ENCODE results near the gene RAB6B. TPM values are rescaled to one million over a fixed set of nuclear protein-coding genes. Genes with fewer than 3 reads are reported as not detected.

RAB6B gene
- total RNA-seq, 2 experiments from 2014 or later, result 1.7 to 2.0 TPM

GRCh38 chr3:133887074-133887802, 8.4 kb downstream of the RAB6B start:
- POLR2A ChIA-PET, result interaction anchor here (0.7 kb wide), 1 partner anchor 444 kb away, joined by 3 read pairs; no protein-coding TSS in a partner anchor

DNA sequence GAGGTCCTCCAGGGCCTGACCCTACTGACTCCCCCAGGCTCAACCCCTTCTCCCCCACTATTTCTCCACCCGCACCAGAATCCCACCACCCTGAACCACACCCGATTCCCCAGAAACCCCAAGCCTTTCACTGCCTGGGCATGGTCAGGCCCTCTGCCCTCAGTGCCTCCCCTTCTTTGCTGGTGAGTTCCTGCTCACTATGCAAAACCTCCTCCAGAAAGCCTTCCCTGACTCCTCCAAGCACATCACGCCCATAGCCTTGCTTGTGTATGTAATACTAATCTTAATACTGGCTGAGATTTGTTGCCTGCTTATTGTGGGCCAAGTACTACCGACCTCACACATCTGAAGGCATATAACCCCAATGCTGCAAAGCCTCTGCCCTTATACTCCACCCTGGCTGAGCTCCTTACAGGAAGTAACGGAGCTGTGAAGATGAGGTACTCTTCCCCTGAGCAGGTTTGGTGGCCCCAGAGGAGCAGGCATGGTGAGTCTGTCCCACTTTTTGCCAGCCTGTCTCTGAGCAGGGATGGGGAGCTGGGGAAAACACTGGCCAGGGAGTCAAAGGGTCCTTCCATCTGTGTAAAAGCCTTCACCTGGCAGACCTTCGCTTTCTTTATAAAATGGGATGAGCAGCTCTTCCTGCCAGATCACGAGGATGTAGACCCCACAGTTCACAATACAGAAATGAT, 9.5 kb downstream of the RAB6B start:
- POLR2A ChIA-PET, result no interaction called here
- ATAC-seq (no peak), DNase-seq (no peak)
- Mint-ChIP-seq H3K4me3 (no peak overlapping the region), H3K9me3 (no peaks in the 10 kb centered on the region), H3K27ac (no peak overlapping the region), H3K27me3 (peaks cover 5% of the 10 kb centered on the region), H3K4me1 (ENCODE audit: low read depth) (peaks cover 16% of the 10 kb centered on the region), H3K36me3 (ENCODE audit: low read depth) (no peaks in the 10 kb centered on the region)
- intact Hi-C loops (cut with micrococcal nuclease), result no loop called here
- TF ChIP-seq CTCF (IDR thresholded peaks at IDR 0.05), result no peak
- CTCF ChIA-PET, result no interaction called here

More at GRCh38 chr3:133887074-133887802, 8.4 kb downstream of the RAB6B start:
- no peak for ATAC-seq
- no peaks in the 10 kb centered on the region for H3K36me3 Mint-ChIP-seq (ENCODE audit: low read depth)
- peaks cover 5% of the 10 kb centered on the region for H3K27me3 Mint-ChIP-seq
- H3K9me3 Mint-ChIP-seq, result no peaks in the 10 kb centered on the region
- H3K27ac Mint-ChIP-seq, result no peak overlapping the region
- TF ChIP-seq CTCF (IDR thresholded peaks at IDR 0.05), result no peak
- H3K4me1 Mint-ChIP-seq (ENCODE audit: low read depth), result peaks cover 7% of the 10 kb centered on the region
- CTCF ChIA-PET, result no interaction called here
- no peak overlapping the region for H3K4me3 Mint-ChIP-seq
- intact Hi-C loops (cut with micrococcal nuclease), result no loop called here
- DNase-seq, result no peak

DNA sequence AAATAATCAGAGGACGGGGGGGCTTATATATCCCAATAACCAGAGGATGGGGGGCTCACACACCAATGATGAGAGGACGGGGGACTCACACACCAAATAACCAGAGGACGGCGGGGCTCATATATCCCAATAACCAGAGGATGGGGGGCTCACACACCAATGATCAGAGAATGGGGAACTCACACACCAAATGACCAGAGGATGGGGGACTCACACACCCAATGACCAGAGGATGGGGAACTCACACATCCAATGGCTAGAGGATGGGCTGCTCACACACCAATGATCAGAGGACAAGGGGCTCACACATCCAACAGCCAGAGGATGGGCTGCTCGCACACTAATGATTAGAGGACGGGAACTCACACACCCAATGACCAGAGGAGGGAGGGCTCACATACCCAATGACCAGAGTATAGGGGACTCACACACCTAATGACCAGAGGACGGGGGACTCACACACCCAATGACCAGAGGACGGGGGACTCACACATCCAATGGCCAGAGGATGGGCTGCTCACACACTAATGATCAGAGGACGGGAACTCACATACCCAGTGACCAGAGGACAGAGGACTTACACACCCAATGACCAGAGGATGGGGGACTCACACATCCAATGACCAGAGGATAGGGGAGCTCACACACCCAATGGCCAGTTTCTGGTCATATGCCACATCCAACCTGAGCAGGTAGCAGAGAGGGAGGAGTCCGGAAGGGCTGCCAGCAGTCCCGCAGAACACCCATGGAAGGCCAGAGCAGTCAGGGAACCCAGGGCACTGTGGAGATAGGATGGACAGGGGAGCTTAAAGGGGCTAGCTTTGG, 10.6 kb downstream of the RAB6B start:
- Mint-ChIP-seq H3K27me3 (peaks cover 5% of the 10 kb centered on the region), H3K9me3 (no peaks in the 10 kb centered on the region), H3K27ac (no peak overlapping the region), H3K4me1 (ENCODE audit: low read depth) (peaks cover 16% of the 10 kb centered on the region), H3K36me3 (ENCODE audit: low read depth) (no peaks in the 10 kb centered on the region), H3K4me3 (no peak overlapping the region)
- intact Hi-C loops (cut with micrococcal nuclease), result no loop called here
- TF ChIP-seq CTCF (IDR thresholded peaks at IDR 0.05), result no peak
- POLR2A ChIA-PET, result no interaction called here
- no peak for DNase-seq
- no peak for ATAC-seq
- CTCF ChIA-PET, result no interaction called here

GRCh38 chr3:133884054-133884886, 11.4 kb downstream of the RAB6B start:
- Mint-ChIP-seq H3K4me3 (no peak overlapping the region), H3K36me3 (ENCODE audit: low read depth) (no peaks in the 10 kb centered on the region), H3K27me3 (peaks cover 5% of the 10 kb centered on the region), H3K4me1 (ENCODE audit: low read depth) (peaks cover 16% of the 10 kb centered on the region), H3K9me3 (no peaks in the 10 kb centered on the region), H3K27ac (no peak overlapping the region)
- intact Hi-C loops (cut with micrococcal nuclease), result no loop called here
- no peak for TF ChIP-seq CTCF (IDR thresholded peaks at IDR 0.05)
- ChIA-PET POLR2A (no interaction called here), CTCF (no interaction called here)
- ATAC-seq (no peak), DNase-seq (no peak)

Measured in activated CD8-positive, alpha-beta T cell treated with anti-CD3 and anti-CD28 coated beads for 36 hours (primary cell).